ENCODE measurements around the gene MROH2B.

Gene MROH2B

DNA sequence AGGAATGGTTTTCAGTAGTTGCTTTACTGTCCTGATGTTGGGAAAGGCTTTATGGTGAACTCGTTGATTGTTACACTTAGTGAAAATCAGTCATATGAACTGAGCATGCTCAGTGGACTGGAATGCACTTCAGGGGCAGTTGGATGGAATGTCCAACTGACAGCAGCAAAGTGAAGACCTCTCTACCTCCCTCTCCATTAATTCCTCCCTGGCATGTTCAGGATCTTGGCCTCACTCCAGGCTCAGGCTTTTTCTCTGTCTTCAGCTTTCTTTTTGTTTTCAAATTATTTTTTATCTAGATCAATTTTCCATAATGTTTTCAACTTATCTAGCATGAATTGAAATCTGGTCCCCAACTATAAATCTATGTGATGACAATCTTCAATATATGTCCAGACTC lies at the start of gene MROH2B:
TSS of gene MROH2B (minus strand) at position 101 of the 400 bp plus-strand sequence. CDS start 490 bp downstream, outside the sequence.
- no peak for DNase-seq (ENCODE audit: low read depth in 2 of 2)

DNA sequence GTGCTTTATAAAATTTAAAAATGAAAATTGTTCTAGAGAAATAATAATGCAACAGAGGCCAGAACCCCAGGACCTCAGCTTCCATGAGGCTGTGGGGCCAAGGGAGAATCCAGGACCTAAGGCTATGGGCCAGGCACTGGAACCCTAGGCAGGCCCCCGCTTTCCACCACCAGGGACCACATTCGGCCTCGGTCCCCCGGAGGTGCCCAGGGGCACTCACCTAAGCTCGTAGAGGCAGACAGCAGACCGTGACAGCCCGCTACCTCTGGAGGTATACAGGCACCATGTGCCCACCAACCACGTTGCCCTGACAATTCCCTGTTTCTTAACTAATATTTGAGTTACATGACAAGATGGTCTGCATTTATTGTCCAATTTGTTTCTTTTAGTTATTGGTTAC lies 49.5 kb upstream of the MROH2B start:
- DNase-seq (ENCODE audit: low read depth in 2 of 2) = no peak

DNA sequence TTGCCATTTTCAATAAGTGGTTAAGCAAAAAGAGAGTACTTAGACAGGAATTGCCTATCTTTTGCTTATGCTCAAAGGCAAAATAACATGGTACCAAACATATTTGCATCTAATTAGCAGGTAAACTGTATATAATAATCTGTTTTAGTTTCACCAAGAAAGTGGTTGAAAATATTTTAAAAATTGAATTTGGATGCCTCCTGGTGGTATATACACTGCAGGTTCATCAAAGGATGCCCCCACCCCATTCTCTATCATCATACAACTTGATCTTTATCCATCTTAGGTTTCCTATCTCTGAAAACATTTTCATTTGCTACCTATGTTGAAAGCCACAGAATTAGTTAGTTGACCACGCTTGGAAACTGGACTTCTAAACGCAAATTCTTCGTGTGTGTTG lies 47.0 kb upstream of the MROH2B start:
- DNase-seq (ENCODE audit: low read depth in 2 of 2) = no peak

DNA sequence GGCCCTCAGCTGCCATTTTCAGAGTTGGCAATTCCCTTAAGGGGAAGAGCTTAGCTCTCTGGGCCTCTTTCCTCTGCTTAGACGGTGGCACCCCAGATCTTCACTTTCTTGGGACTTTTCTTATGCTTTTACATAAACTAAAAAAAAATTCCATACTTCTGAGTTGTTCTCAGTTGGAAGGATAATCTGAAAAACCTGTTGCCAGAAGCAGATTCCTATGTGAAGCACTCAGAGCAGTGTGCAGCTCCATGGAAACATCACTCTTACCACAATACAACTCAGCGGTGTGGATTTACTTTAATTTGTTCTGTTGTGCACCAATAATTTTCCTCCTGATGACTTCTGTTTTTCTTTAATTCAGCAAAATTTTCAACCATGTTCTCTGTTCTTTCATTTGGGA lies 44.1 kb upstream of the MROH2B start:
- DNase-seq (ENCODE audit: low read depth in 2 of 2) = no peak

DNA sequence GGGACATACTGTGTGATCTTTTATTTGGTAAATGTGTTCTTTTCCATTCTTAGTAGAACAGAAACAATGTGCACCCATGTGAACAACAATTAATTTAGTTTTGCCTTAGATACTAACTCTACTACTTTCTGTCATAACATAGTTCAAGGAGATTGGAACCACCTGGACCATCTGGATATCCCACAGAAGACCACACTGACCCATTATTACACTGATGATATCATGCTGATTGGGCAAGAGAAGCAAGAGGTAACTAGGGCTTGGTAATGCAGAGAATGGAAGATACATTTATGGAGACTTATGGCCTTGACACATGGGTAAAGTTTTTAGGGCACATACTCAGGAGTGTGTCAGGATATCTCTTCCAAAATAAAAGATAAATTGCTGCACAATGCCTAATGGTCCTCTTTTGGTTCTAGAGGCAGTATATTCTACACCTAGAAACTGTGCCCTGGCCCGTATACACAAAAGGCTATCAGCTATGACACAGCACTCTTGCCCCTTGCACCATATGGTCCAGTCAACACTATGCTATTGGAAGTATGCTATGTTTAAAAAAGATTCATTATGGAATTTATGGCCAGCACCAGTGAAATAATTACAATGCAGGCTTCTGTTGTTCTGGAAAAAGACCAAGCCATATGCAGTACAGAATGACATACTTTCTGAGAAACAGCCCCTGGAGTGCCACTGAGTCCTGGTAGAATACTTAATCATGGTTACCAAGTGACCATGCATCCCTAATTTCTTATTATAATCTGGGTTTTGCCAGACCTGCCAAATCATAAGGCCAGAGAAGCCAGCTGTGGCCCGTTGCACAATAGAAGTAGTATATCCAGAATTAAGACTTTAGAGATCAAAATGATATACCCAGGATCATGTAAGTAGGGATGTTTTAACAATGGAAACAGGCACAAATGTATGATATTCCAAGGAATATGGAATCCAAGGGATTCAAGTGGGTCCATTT lies 41.6 kb upstream of the MROH2B start:
- no peak for DNase-seq (ENCODE audit: low read depth in 2 of 2)

DNA sequence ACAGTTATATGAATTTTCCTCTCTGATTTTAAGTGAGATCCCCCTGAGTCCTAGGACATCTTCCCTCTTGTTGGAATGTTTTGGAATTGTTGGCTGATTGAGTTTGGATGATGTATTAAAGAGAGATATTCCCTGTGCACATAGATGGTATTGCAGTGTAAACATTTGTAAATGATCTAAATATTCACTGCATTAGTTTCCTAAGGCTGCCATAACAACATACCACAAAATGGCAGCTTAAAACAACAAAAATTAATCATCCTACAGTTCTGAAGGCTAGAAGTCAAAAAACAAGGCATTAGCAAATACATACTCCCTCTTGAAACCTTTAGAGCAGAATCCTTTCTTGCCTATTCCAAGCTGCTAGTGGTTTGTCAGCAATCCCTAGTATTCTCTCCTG lies 38.0 kb upstream of the MROH2B start:
- no peak for DNase-seq (ENCODE audit: low read depth in 2 of 2)

DNA sequence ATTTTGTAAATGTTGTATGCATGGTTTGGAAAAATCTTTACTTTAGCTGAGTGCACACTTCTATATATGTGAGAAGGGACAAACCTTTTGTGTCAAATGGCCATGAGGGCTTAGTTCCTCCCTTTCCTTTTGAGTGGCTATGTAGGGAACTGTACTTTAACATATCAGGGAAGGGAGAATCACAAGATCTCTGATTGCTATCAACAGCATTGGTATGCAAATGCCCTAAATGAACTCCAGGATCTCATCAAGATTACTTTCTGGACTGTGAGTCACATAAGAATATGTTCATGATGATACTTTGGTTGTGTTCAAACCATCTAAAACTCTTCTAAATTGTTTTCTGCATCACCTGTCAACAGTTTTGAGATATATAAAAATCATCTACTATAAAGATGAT lies 31.2 kb upstream of the MROH2B start:
- DNase-seq (ENCODE audit: low read depth in 2 of 2) = no peak

DNA sequence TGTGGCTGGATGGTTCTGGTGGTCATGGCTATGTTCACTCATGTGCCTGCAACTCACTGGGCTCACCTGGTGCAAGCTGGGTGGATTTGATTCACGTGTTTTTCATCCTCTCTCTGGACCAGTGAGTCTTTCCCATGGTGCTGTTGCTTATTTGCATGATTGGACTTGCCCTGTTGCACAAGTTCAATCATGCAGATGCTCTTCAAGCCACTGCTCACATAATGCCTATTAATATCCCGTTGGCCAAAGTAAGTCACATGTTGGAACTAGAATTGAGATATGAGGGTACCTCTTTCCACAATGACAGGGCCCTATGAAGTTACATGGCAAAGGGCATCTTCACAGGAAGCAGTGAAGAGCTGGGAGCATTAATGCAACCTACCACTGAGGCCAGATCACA lies 26.5 kb upstream of the MROH2B start:
- no peak for DNase-seq (ENCODE audit: low read depth in 2 of 2)

DNA sequence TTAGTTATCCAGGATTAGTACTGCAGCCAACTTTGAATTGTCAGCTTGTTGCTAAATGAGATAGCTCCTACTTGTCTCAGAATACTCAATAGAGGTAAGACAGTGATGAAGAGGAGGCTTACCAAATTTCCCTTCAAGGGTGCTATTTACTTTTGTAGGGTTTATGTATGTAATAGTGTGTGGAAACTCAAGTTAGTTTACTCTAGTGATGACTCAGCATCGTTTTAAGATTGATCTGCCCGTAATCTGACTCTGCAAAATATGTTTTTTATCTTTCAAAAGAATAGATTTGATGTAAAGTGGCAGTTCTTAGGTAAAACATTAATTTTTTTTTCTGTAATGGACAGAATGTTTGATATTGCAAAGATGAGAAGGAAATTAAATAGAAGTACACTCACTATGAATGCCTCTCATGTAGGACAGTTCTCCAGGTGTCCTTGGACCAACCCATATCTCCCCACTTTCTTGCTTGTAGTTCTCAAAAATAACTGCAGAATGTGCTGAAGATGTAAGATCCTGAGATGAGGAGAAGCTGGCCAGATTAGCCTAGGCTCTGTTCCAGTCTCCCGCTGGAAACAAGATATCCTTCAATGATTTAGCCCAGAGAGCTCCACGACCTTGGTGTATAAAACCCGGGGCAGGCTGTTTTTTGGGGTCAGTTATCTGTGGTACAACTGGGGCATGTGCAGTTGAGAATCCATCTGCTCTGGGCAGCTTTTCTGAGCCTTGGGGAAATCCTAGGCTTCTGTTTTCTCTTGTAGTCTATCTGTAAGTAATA lies 24.4 kb upstream of the MROH2B start:
- no peak for DNase-seq (ENCODE audit: low read depth in 2 of 2)

DNA sequence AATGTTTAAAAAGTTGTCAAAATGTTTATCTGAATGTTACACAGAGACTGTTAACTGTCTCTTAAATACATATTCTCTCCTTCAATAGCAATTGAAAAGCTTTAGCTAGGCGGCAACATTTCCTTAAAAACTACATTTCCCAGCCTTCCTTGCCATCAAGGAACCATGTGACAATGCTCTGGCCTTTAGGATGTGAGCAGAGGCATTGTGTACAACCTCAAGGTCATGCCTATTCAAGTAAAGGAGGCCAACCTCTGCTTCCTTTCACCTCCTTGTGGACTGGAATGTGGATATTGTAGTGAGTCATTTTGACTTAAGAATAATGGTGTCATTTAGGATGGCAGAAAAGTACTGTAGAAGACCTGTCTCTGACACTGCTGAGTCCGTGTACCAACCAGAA lies 23.7 kb upstream of the MROH2B start:
- no peak for DNase-seq (ENCODE audit: low read depth in 2 of 2)

DNA sequence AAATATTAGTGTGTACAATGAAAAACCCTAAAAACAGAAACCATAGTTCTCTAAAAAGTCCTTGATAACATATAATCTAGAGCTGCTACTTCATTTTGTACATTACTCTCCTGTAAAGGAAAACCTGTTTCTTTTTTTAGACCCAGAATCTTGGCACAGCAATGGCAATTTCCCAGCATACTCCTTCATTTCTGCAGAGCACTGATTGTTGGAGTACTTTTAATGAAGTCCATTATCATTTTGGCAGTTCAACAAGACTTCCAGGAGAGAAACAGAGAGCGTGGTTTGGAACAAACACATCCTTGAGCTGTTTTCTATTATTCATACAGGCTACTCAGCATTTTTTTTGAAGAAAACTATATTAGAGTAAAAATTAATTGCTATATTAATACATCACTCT lies 22.7 kb upstream of the MROH2B start:
- DNase-seq (ENCODE audit: low read depth in 2 of 2) = no peak

DNA sequence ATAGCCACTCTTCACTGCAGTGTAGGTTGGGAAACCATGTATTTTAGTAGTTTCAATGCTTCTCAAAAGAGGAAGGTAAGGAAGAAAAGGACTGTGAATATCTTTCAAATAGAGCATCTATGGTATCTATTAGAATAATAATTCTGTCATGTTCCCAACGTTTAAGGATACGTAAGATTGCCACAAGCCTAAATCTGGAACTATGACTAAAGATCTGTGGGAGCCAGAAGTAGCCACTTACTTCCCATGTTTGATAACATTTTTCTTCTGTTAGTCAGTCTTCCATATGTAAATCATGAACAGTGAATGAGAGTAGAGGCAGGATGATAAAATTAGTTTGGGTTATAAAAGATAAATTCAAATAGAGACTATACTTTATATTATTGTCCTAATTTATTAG lies 16.3 kb upstream of the MROH2B start:
- no peak for DNase-seq (ENCODE audit: low read depth in 2 of 2)

DNA sequence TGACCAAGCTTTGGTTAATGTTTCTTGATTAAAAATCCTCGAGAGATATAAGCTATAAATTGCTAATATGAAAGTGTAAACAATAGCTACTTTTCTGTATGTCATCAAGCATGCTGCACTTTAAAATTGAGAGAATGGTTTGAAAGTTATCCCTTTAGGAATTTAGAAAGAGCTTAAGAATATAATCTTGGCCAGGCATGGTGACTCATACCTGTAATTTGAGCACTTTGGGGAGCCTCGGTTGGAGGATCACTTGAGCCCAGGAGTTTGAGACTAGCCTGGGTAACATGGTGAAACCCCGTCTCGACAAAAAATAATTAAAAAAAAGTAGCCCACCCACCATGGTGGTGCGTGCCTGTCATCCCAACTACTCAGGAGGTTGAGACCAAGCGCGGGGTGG lies 12.2 kb upstream of the MROH2B start:
- DNase-seq (ENCODE audit: low read depth in 2 of 2) = no peak

DNA sequence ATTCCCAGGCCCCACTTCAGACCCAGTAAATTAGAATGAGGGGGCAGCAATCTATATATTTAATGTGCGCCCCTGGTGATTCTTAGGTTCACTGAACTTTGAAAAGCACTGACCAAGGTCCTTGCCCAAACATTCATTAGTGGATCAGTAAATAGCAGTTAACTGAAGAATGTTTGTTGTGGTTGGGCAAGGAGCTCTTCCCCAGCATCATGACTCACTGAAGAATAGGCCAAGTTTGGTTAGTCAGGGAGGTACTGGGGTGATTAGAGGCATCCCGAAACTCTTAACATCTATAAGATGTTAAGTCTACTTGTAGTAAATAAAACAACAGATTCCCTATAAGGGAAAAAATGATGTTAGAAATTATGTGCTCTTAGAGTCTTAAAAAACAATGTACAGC lies 833 bp upstream of the MROH2B start:
- DNase-seq (ENCODE audit: low read depth in 2 of 2) = no peak

DNA sequence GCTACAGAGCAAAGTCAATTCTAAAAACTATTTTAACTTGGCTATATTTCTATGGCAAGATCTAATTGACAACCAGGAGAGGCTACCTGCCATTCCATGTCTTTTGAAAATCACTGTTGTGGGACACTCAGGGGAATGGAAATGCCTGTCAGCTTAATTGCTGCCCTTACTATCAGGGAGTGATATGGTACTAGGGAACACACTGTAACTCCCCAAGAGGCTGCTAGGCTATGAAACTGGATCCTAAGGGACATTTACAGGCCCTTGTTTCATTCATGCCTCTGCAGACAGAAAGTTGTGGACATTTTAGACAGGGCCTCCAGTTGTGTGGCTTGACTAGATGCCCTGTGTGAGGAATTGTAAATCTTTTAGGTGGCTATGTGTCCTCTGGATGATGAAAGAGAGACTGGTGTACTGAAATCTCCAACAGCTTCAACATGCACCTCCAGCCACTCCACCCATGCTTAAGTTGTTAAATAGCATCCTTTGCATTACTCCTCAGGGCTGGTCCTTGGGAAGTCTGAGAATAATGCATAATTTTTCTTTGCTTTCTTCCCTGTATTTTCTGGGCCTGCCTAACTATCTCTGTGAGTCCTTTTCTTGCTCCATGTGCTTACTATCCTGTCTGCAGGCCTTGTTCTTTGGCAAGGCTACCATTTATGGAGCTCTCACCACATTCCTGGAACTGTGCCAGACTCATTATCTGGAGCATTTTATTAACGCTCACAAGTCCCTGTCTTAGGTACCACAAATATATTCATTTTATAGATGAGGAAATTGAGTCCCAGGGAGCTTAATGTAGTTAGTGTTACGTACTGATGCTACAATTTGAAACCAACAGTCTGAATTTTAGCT lies 3.2 kb downstream of the MROH2B start:
- no peak for DNase-seq (ENCODE audit: low read depth in 2 of 2)

DNA sequence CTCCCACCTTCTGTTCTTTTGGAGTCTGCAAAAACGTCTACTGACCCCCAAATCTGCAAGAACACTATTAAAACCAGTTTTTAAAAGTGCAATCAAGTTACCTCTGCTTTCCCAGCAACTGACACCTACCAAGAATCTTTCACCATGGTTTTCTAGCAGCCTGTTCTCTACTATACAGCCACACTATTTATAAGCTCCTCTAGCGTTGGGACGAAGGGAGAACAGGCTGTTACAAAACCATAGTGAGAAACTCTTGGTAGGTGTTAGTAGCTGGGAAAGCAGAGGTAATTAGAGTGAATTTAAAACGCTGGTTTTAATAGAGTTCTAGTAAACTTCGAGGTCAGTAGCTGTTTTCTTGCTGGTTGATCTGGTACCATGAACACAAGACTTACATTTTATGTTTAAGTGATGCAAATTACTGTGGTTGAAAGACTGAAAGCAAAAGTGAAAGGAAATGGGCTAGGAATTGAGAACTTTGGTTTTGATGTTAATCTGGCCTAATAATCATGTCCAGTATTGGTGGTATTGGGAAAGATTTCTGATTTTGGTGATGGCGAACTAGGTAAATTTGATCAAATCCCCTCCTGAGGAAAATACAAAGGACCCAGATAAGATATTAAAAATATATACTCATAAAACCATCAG lies 5.3 kb downstream of the MROH2B start:
- no peak for DNase-seq (ENCODE audit: low read depth in 2 of 2)

DNA sequence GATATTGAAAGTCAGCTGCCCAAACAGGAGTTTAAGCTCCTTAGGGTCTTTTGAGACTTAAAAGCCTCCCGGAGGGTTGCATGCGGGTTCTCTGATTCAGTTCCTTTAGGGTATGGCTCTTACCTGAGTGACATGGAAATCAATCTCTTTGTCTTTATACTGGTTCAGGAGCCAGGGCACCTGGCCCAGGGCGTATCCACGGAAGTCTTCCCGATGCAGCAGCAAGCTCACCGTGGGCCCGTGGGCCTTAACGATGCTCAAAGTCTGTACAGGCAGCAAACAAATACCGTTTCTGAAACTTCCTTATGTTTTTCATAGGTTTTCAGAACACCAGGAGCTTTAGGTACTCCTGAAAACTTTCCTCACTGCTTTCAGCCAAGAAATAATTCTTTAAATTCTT lies 13.2 kb downstream of the MROH2B start:
- no peak for DNase-seq (ENCODE audit: low read depth in 2 of 2)

DNA sequence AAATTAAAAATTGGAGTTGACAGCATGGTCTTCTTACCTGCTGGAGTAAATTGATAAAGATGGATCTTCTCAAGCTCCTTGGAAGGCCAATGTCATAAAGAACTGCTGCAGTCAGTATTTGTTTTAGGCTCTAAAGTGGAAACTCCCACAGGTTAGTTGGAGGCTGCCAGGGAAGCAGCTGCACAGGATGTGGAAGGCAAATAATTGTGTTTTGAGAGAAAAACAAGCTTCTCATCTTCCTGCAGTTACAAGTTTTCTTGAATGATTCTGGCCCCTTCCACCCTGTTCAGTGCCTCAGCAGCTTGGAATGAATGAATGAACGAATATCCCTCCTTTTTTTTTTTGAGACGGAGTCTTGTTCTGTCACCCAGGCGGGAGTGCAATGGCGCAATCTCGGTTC lies 13.9 kb downstream of the MROH2B start:
- no peak for DNase-seq (ENCODE audit: low read depth in 2 of 2)

DNA sequence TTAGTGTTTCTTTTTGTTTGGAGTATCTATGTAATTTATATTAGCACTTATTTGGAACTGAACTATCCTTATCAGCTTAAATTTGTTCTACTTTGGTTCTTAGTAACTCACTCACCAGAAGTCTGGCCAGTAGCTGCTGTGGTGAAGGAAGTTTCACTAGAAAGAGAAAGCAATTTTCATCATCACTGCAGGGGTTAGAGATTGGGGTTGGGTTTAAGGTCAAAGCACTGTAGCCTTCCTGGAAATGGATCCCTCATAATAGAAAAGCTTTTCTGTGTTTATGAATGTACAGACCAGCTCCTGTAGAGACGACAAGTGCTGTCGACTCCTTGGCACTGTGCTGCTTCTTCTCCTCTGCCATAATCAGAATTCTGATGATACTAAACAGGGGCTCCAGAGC lies 22.2 kb downstream of the MROH2B start:
- no peak for DNase-seq (ENCODE audit: low read depth in 2 of 2)

DNA sequence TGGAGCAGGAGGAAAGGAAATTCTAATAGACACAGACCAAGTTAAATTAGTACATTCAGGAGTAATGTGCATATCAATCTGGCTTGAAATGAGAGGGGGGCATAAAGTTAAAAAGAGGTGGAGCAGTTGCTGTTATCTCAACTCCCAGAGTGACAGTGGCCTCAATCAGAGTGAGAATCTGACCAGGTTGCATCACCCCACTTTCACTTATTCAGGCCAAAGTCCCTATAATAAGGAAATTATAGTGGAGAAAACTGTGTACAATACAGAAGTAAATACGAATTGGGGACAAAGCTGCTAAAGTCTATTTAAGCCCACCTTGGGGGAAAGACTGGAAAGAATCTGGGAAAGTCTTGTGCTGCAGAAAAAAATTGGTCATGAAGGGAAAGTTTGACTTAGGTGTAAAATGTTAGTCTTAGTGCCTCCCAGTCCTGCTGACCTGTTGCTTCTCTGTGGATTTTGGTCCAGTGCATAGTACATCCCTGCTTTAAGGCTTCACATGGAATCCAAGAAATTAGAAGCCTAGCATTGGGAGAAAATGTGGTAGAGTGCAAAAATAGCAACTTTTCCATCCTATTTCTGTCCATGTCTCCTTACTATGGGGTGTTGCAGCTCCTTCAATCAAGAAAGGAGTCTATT lies 27.9 kb downstream of the MROH2B start:
- DNase-seq (ENCODE audit: low read depth in 2 of 2) = no peak

DNA sequence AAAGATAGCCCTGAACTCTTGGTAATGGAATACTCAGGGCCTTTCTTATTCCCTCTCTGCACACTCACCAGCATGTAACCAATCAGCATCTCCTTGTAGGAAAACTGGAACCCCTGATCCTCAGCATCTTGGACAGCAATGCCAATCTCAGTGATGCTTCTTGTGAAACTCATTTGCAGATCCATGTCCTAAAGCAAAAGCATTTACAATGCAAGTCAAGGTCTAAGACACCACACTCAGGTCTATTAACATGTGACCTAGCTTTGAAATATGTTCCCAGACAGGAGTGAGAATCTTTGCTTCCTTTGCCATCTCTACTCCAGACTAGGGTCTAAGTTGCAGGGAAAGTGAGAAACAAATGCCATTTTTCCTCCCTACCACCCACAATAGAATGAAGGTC lies 38.2 kb downstream of the MROH2B start:
- no peak for DNase-seq (ENCODE audit: low read depth in 2 of 2)

Data from stimulated activated CD8-positive, alpha-beta memory T cell treated with anti-CD3 and anti-CD28 coated beads, Interleukin-7, amount 100 ng/mL, for 1 hour (primary cell).